K562 (cell line): ENCODE measurements around the gene SASH3. TPM values are rescaled to one million over a fixed set of nuclear protein-coding genes. Genes with fewer than 3 reads are reported as not detected.

Experiments used
- ATAC-seq: fragments of 200-7000 bp; cut with Tn5 transposase; 3 replicates; pipeline ENCODE4 v1.9.1; 2020; ENCODE audit warnings: moderate library complexity
- BruUV-seq: library from RNA; stranded (reverse); fragments of 400-500 nt; replicated peaks from 2 replicates; lab custom pipeline; 2021; lab: Mats Ljungman, UMichigan
- CTCF ChIA-PET: fragments of 300-600 bp; formaldehyde crosslinking; extraction: SDS; loops from one replicate; lab custom pipeline; 2021; ENCODE audit warnings: low intra/inter-chr PET ratio; lab: Yijun Ruan, JAX
- POLR2A ChIA-PET: fragments of 300-600, 350-650 bp; sonication (Branson Sonifier 250); formaldehyde crosslinking; extraction: SDS; loops from one replicate; lab custom pipeline; 2021; ENCODE audit warnings: antibody characterized with exemption, inconsistent platforms; lab: Yijun Ruan, JAX
- DNase-seq, 4 experiments: peaks; one replicate each; pipeline versions ENCODE4 v3.0.0 to v3.0.0-alpha.2; 2011 to 2018; ENCODE audit warnings: low spot score in 3 of 4, mixed read lengths in 3 of 4; ENCODE audit errors: extremely low read depth in 1 of 4
- FAIRE-seq: peaks from 2 replicates; lab custom pipeline; 2011; peaks lifted over from hg19 to GRCh38; lab: Jason Lieb, UNC
- H2AFZ ChIP-seq: 2 replicates; pipeline ENCODE4 v1.6.0; 2011; ENCODE audit warnings: low read depth, low read length, control low read depth, inconsistent platforms
- H3K27ac ChIP-seq: fragments of 200-600 bp; 3 replicates; pipeline ENCODE4 v1.8.0; 2011; ENCODE audit warnings: low read depth, mild to moderate bottlenecking, control low read depth, inconsistent platforms, low read length, moderate library complexity, mixed read lengths; ENCODE audit errors: extremely low read depth
- H3K27me3 ChIP-seq, 2 experiments: fragments of 300-600 bp in 1 of 2; 2 replicates in 1 of 2; 3 replicates in 1 of 2; pipeline versions ENCODE4 v1.6.0 to v1.8.0; 2011; ENCODE audit warnings: inconsistent platforms in 2 of 2, low read length in 2 of 2, mild to moderate bottlenecking in 1 of 2, mixed read lengths in 1 of 2, moderate library complexity in 1 of 2; ENCODE audit not compliant: control insufficient read depth in 2 of 2, insufficient read depth in 2 of 2
- H3K36me3 ChIP-seq: fragments of 300-600 bp; 3 replicates; pipeline ENCODE4 v1.8.0; 2011; ENCODE audit warnings: mild to moderate bottlenecking, low read length, inconsistent platforms; ENCODE audit not compliant: control insufficient read depth, insufficient read depth
- H3K4me1 ChIP-seq, 2 experiments: fragments of 200-600 bp in 1 of 2; replicated peaks in 1 of 2; 2 replicates in 1 of 2; 3 replicates in 1 of 2; pipeline versions ENCODE4 v1.5.1 to v1.8.0; 2011; ENCODE audit warnings: inconsistent platforms in 2 of 2, low read length in 2 of 2, mild to moderate bottlenecking in 1 of 2, mixed read lengths in 1 of 2, moderate library complexity in 1 of 2; ENCODE audit not compliant: control insufficient read depth in 2 of 2, insufficient read depth in 2 of 2
- H3K4me2 ChIP-seq: 2 replicates; pipeline ENCODE4 v1.6.1; 2011; ENCODE audit warnings: low read length, control low read depth, inconsistent platforms, mixed read lengths; ENCODE audit not compliant: insufficient read depth
- H3K4me3 ChIP-seq: fragments of 200-600 bp; sonication (generic), shearing (Covaris generic); 2 replicates; pipeline ENCODE4 v1.5.1; 2016; ENCODE audit warnings: control low read depth, inconsistent platforms
- H3K79me2 ChIP-seq: fragments of 200-600 bp; 3 replicates; pipeline ENCODE4 v1.8.0; 2011; ENCODE audit warnings: low read length, inconsistent platforms; ENCODE audit not compliant: control insufficient read depth, insufficient read depth
- H3K9ac ChIP-seq, 2 experiments: 2 replicates each; pipeline versions ENCODE4 v1.6.0 to v1.6.1; 2011; ENCODE audit warnings: low read depth in 2 of 2, low read length in 2 of 2, control low read depth in 1 of 2, inconsistent platforms in 1 of 2, mild to moderate bottlenecking in 1 of 2, mixed read lengths in 1 of 2; ENCODE audit not compliant: insufficient read depth in 1 of 2
- H3K9me1 ChIP-seq: one replicate; pipeline ENCODE4 v1.6.0; 2011; ENCODE audit warnings: inconsistent platforms, mild to moderate bottlenecking, low read length, moderate library complexity; ENCODE audit not compliant: control insufficient read depth, insufficient read depth
- H3K9me3 ChIP-seq: replicated peaks from 2 replicates; pipeline ENCODE4 v1.5.1; 2011; ENCODE audit warnings: low read depth, low read length, inconsistent platforms; ENCODE audit not compliant: control insufficient read depth, insufficient read depth
- H4K20me1 ChIP-seq: replicated peaks from 2 replicates; pipeline ENCODE4 v1.6.1; 2011; ENCODE audit warnings: low read length, inconsistent platforms, mixed read lengths; ENCODE audit not compliant: control insufficient read depth, insufficient read depth
- ATF1 ChIP-seq, 2 experiments: fragments of 450-650 bp in 1 of 2; IDR thresholded peaks; 2 replicates each; pipeline ENCODE4 v1.6.1; 2016; ENCODE audit warnings: missing compliant biosample characterization in 1 of 2, missing genetic modification characterization in 1 of 2
- CBFA2T3 ChIP-seq: fragments of 450-650 bp; IDR thresholded peaks from 2 replicates; pipeline ENCODE4 v1.6.1; 2017
- HEY1 ChIP-seq: fragments of 250-450 bp; sonication (Bioruptor Pico); IDR thresholded peaks from 2 replicates; pipeline ENCODE4 v1.5.0; 2020; ENCODE audit warnings: mild to moderate bottlenecking, moderate library complexity, borderline replicate concordance
- MYC ChIP-seq, 2 experiments: fragments of 250-450 bp in 1 of 2; sonication (Bioruptor Pico) in 1 of 2; IDR thresholded peaks; 2 replicates each; pipeline versions ENCODE4 v1.5.1 to v1.6.1; 2012 to 2021; ENCODE audit warnings: low read depth in 2 of 2, borderline replicate concordance in 1 of 2, improper control_type of control experiment in 1 of 2, low read length in 1 of 2, mild to moderate bottlenecking in 1 of 2, moderate library complexity in 1 of 2
- RCOR1 ChIP-seq, 2 experiments: IDR thresholded peaks; 2 replicates each; pipeline ENCODE4 v1.6.1; 2012; ENCODE audit warnings: low read depth in 2 of 2, low read length in 2 of 2, borderline replicate concordance in 1 of 2, improper control_type of control experiment in 1 of 2
- RREB1 ChIP-seq: fragments of 250-450 bp; sonication (Bioruptor Pico); IDR thresholded peaks from 2 replicates; pipeline ENCODE4 v1.4.0; 2020
- SETDB1 ChIP-seq: IDR thresholded peaks from one replicate; pipeline ENCODE4 v1.6.1; 2012; ENCODE audit warnings: low read length, control low read depth, inconsistent platforms
- WGBS: fragments of 100-300 bp; shearing (Covaris generic); methylation state at CpG from one replicate; pipeline ENCODE4 v1.1.6; 2016; ENCODE audit warnings: low coverage, mixed read lengths; ENCODE audit not compliant: insufficient coverage; ENCODE audit errors: missing lambda C conversion rate; 5-methylcytosine and 5-hydroxymethylcytosine counted together
- in situ Hi-C: fragments of 300-500 bp; cut with MboI; formaldehyde crosslinking; loops from 4 replicates; pipeline ENCODE4 v1.15.0; 2018; ENCODE audit warnings: inconsistent platforms, mixed read lengths
- intact Hi-C: fragments of 100-400 bp; cut with micrococcal nuclease; formaldehyde crosslinking; loops from 2 replicates; pipeline ENCODE4 v1.14.2; 2022
- polyA plus RNA-seq, 8 experiments: library from polyadenylated mRNA; depleted of rRNA in 4 of 8; stranded (reverse) in 5 of 8; unstranded in 3 of 8; fragments of >200 nt; fragmentation: Nextera tagmentation in 2 of 8; fragmentation: Illumina TruSeq in 1 of 8; extraction: Ambion mirVana in 2 of 8; extraction: Trizol in 1 of 8; gene quantifications; 2 replicates each; pipeline versions ENCODE4 v1.2.1 to v1.2.3, GENCODE V29; 2011 to 2014; ENCODE audit warnings: inconsistent platforms in 1 of 8, missing spikeins in 1 of 8
- total RNA-seq, 7 experiments: library from RNA; depleted of rRNA in 6 of 7; stranded (reverse); fragments of >200 nt in 6 of 7; fragmentation: Illumina TruSeq in 2 of 7; extraction: Trizol in 2 of 7; gene quantifications; 2 replicates each; pipeline versions ENCODE4 v1.2.1 to v1.2.3, GENCODE V29; 2011 to 2021; ENCODE audit warnings: low replicate concordance in 1 of 7
- TF ChIP-seq, protein P1 (sequence below): IDR thresholded peaks from 3 replicates; pipeline ENCODE4 v1.6.1; 2011; ENCODE audit warnings: borderline replicate concordance, mild to moderate bottlenecking, moderate library complexity; ENCODE audit not compliant: insufficient read length; ENCODE audit errors: extremely low read depth
- TF ChIP-seq, protein P2 (sequence below): sonication (generic); formaldehyde crosslinking; IDR thresholded peaks from 2 replicates; pipeline ENCODE4 v1.8.1; 2023; ENCODE audit warnings: mild to moderate bottlenecking, missing genetic modification reagents, moderate library complexity

The SASH3 gene
- total and polyA plus RNA-seq, 9 of the 15 experiments (the other 6 are each of a cell fraction or from before 2014, with no cell fraction given): 0.03 to 0.72 (median 0.08) TPM

- TF ChIP-seq, protein P1, sequence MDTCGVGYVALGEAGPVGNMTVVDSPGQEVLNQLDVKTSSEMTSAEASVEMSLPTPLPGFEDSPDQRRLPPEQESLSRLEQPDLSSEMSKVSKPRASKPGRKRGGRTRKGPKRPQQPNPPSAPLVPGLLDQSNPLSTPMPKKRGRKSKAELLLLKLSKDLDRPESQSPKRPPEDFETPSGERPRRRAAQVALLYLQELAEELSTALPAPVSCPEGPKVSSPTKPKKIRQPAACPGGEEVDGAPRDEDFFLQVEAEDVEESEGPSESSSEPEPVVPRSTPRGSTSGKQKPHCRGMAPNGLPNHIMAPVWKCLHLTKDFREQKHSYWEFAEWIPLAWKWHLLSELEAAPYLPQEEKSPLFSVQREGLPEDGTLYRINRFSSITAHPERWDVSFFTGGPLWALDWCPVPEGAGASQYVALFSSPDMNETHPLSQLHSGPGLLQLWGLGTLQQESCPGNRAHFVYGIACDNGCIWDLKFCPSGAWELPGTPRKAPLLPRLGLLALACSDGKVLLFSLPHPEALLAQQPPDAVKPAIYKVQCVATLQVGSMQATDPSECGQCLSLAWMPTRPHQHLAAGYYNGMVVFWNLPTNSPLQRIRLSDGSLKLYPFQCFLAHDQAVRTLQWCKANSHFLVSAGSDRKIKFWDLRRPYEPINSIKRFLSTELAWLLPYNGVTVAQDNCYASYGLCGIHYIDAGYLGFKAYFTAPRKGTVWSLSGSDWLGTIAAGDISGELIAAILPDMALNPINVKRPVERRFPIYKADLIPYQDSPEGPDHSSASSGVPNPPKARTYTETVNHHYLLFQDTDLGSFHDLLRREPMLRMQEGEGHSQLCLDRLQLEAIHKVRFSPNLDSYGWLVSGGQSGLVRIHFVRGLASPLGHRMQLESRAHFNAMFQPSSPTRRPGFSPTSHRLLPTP: no peak
- TF ChIP-seq, protein P2, sequence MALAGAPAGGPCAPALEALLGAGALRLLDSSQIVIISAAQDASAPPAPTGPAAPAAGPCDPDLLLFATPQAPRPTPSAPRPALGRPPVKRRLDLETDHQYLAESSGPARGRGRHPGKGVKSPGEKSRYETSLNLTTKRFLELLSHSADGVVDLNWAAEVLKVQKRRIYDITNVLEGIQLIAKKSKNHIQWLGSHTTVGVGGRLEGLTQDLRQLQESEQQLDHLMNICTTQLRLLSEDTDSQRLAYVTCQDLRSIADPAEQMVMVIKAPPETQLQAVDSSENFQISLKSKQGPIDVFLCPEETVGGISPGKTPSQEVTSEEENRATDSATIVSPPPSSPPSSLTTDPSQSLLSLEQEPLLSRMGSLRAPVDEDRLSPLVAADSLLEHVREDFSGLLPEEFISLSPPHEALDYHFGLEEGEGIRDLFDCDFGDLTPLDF (CRISPR knock-in tag): no peak
These were observed 46.4 kb upstream of the SASH3 start (continued) for GRCh38 chrX:129733335-129733734.

GRCh38 chrX:129736491-129736890, 43.3 kb upstream of the SASH3 start:
- H3K4me3 ChIP-seq: no peak overlapping the region
- H3K4me1 ChIP-seq: peaks cover 3 to 4% of the 10 kb centered on the region in 2 experiments; a peak in 2 of 5 replicates
- H3K4me2 ChIP-seq: no peak overlapping the region
- no peak for DNase-seq
- no peak overlapping the region for H3K27ac ChIP-seq
- no peaks in the 10 kb centered on the region for H3K9me3 ChIP-seq
- H3K27me3 ChIP-seq: peaks cover 0 to 9% of the 10 kb centered on the region in 2 experiments; a peak in 3 of 5 replicates
- no peak overlapping the region for H2AFZ ChIP-seq
- no peaks in the 10 kb centered on the region for H3K79me2 ChIP-seq
- POLR2A ChIA-PET: interaction anchor here (1.5 kb wide), 1 partner anchor 10 kb away, joined by 7 read pairs; no protein-coding TSS in a partner anchor
- H3K9me1 ChIP-seq: no peaks in the 10 kb centered on the region
- FAIRE-seq: no peak
- intact Hi-C loops: no loop called here
- in situ Hi-C loops: no loop called here
- BruUV-seq: no TSS peak
- CTCF ChIA-PET: no interaction called here
- no peaks in the 10 kb centered on the region for H3K36me3 ChIP-seq
- 0% methylated on average over 6 of the region's 6 CpGs for WGBS
- TF ChIP-seq ATF1 (CRISPR knock-in tag; IDR thresholded peaks at IDR 0.05): no peak
- TF ChIP-seq ATF1 (tag; IDR thresholded peaks at IDR 0.05): no peak
- no peak for TF ChIP-seq MYC (IDR thresholded peaks at IDR 0.05; ENCODE audit: low read depth, low read length)
- TF ChIP-seq MYC (CRISPR knock-in tag; IDR thresholded peaks at IDR 0.05; ENCODE audit: borderline replicate concordance, low read depth): no peak
- peak; percentile 33 for TF ChIP-seq CBFA2T3
- no peak for TF ChIP-seq HEY1 (CRISPR knock-in tag)
- no peak for TF ChIP-seq SETDB1
- TF ChIP-seq RREB1: 0 out of 2 replicates have a peak, but pooled peaks have one; percentile 60
- TF ChIP-seq RCOR1 (IDR thresholded peaks at IDR 0.05; ENCODE audit: borderline replicate concordance in 1 of 2, low read depth in 2 of 2, low read length in 2 of 2): peak in 1 of 2 experiments; percentile 76; a peak in 1 of 4 replicates
- TF ChIP-seq, all 486 proteins: peak for 3
- no peak for ATAC-seq
- no peaks in the 10 kb centered on the region for H4K20me1 ChIP-seq
- no peak overlapping the region for H3K9ac ChIP-seq
